ENCODE data around the gene PRRC2B. TPM values are rescaled to one million over a fixed set of nuclear protein-coding genes. Genes with fewer than 3 reads are reported as not detected.

Gene PRRC2B
- total and polyA plus RNA-seq, 2 experiments from 2014 or later, result 48.2 to 118 TPM

GRCh38 chr9:131480258-131480657 lies 86.4 kb downstream of the PRRC2B start:
- TF ChIP-seq, protein P1, sequence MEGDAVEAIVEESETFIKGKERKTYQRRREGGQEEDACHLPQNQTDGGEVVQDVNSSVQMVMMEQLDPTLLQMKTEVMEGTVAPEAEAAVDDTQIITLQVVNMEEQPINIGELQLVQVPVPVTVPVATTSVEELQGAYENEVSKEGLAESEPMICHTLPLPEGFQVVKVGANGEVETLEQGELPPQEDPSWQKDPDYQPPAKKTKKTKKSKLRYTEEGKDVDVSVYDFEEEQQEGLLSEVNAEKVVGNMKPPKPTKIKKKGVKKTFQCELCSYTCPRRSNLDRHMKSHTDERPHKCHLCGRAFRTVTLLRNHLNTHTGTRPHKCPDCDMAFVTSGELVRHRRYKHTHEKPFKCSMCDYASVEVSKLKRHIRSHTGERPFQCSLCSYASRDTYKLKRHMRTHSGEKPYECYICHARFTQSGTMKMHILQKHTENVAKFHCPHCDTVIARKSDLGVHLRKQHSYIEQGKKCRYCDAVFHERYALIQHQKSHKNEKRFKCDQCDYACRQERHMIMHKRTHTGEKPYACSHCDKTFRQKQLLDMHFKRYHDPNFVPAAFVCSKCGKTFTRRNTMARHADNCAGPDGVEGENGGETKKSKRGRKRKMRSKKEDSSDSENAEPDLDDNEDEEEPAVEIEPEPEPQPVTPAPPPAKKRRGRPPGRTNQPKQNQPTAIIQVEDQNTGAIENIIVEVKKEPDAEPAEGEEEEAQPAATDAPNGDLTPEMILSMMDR (IDR thresholded peaks at IDR 0.05; ENCODE audit: poor library complexity), result no peak
- TF ChIP-seq EZH2 (IDR thresholded peaks at IDR 0.05; ENCODE audit: borderline replicate concordance) (no peak), EZH2phosphoT487 (IDR thresholded peaks at IDR 0.05; ENCODE audit: low read depth, severe bottlenecking, unreplicated experiment) (no peak)
- Histone ChIP-seq H3K4me2 (no peak overlapping the region), H3K27me3 (no peaks in the 10 kb centered on the region), H3K9me3 (ENCODE audit: low read depth) (no peaks in the 10 kb centered on the region), H4K20me1 (ENCODE audit: insufficient read depth, poor library complexity, severe bottlenecking) (peaks cover 10% of the 10 kb centered on the region), H3K4me1 (ENCODE audit: insufficient read depth) (no peaks in the 10 kb centered on the region), H3K9me2 (replicated peaks; ENCODE audit: insufficient read depth) (no peaks in the 10 kb centered on the region), H3K4me3 (no peak overlapping the region), H3K36me3 (replicated peaks; ENCODE audit: insufficient read depth, low read depth) (no peaks in the 10 kb centered on the region), H3K79me2 (peaks cover 35% of the 10 kb centered on the region), H3K27ac (no peak overlapping the region), H2AFZ (no peak overlapping the region)
- no peak for DNase-seq (ENCODE audit: low spot score)
- WGBS (ENCODE audit: low lambda C conversion rate, missing lambda C conversion rate), result 100% methylated on average over 1 of the region's 1 CpG

DNA sequence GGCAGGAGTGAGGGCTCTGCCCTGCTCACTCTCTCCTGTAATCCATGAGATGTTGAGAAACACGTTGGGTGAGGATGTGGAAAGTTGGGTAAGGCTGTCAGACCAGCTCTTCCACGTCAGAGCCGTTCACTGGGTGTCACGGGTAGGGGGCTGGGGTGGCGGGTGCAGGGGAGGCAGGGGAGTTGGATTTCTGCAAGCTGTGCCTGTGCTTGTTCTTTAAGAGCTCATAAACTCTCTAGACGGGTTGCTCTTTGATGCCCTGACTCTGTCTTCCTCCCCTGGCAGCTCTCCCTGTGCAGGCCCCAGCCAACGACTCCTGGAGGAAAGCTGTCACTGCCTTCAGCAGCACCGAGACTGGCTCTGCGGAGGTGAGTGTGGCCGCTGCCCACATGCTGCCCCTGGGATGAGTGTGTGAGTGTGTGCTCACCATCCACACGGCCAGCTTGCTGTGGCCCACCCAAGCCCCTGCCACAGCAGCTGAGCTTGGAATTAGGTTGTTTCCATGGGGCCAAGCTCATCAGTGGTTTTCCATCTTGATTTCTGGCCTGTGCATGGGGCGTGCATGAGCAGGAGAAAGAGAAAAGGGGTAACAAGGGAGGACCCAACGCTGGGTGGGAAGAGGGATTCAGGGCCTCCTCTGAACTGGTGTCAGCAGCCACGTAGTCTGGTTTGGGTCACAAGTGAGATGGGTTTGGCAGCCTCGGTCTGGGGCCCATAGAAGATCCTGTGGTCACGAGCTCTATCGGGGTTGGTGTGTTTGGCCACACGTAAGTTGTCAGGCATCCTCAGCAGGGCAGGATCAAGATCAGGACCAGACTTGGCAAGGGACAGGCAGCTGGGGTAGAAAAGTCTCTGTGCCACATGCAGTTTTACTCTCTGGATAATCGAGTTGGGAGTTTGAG lies 87.8 kb downstream of the PRRC2B start:
- Histone ChIP-seq H4K20me1 (ENCODE audit: insufficient read depth, poor library complexity, severe bottlenecking) (peaks cover 6% of the 10 kb centered on the region), H3K79me2 (peaks cover 35% of the 10 kb centered on the region), H2AFZ (no peak overlapping the region), H3K4me2 (no peak overlapping the region), H3K4me1 (ENCODE audit: insufficient read depth) (no peaks in the 10 kb centered on the region), H3K9me2 (replicated peaks; ENCODE audit: insufficient read depth) (no peaks in the 10 kb centered on the region), H3K36me3 (replicated peaks; ENCODE audit: insufficient read depth, low read depth) (no peaks in the 10 kb centered on the region), H3K27me3 (no peaks in the 10 kb centered on the region), H3K4me3 (no peak overlapping the region), H3K9me3 (ENCODE audit: low read depth) (no peaks in the 10 kb centered on the region), H3K27ac (peak overlapping the region; percentile 57)
- peak; percentile 53 for DNase-seq (ENCODE audit: low spot score)
- WGBS (ENCODE audit: low lambda C conversion rate, missing lambda C conversion rate), result 90% methylated on average over 19 of the region's 19 CpGs
- TF ChIP-seq EZH2phosphoT487 (IDR thresholded peaks at IDR 0.05; ENCODE audit: low read depth, severe bottlenecking, unreplicated experiment) (no peak), EZH2 (IDR thresholded peaks at IDR 0.05; ENCODE audit: borderline replicate concordance) (no peak)
- TF ChIP-seq, protein P1 (IDR thresholded peaks at IDR 0.05; ENCODE audit: poor library complexity), result no peak

- Histone ChIP-seq H4K20me1 (ENCODE audit: insufficient read depth, poor library complexity, severe bottlenecking) (peaks cover 7% of the 10 kb centered on the region), H3K36me3 (replicated peaks; ENCODE audit: insufficient read depth, low read depth) (no peaks in the 10 kb centered on the region), H3K9me2 (replicated peaks; ENCODE audit: insufficient read depth) (no peaks in the 10 kb centered on the region), H3K9me3 (ENCODE audit: low read depth) (no peaks in the 10 kb centered on the region), H3K27me3 (no peaks in the 10 kb centered on the region), H3K79me2 (peaks cover 28% of the 10 kb centered on the region), H3K4me1 (ENCODE audit: insufficient read depth) (no peaks in the 10 kb centered on the region), H3K27ac (peak overlapping the region; percentile 57), H3K4me3 (no peak overlapping the region), H2AFZ (no peak overlapping the region), H3K4me2 (no peak overlapping the region)
- TF ChIP-seq, protein P1 (IDR thresholded peaks at IDR 0.05; ENCODE audit: poor library complexity), result no peak
- TF ChIP-seq EZH2phosphoT487 (IDR thresholded peaks at IDR 0.05; ENCODE audit: low read depth, severe bottlenecking, unreplicated experiment) (no peak), EZH2 (IDR thresholded peaks at IDR 0.05; ENCODE audit: borderline replicate concordance) (no peak)
- DNase-seq (ENCODE audit: low spot score), result no peak
- 97% methylated on average over 24 of the region's 24 CpGs for WGBS (ENCODE audit: low lambda C conversion rate, missing lambda C conversion rate)
Observed at GRCh38 chr9:131482343-131483006, 88.6 kb downstream of the PRRC2B start.
